Upper lobe of left lung (tissue), 6 donors: ENCODE results near the gene PAN2. TPM values are rescaled to one million over a fixed set of nuclear protein-coding genes. Genes with fewer than 3 reads are reported as not detected.
A peak's percentile ranks its signal among the peaks of the same experiment; 100 is the strongest.

Source experiments
- ATAC-seq, 2 donors: fragments of 200-7000 bp; cut with Tn5 transposase; one replicate each; pipeline ENCODE4 v1.9.1; 2022; ENCODE audit warnings: mild to moderate bottlenecking in 2 of 2, moderate library complexity in 2 of 2; ENCODE audit not compliant: low FRiP score in 2 of 2
- DNase-seq, 2 donors: peaks; one replicate each; pipeline ENCODE4 v3.0.0-alpha.2; 2019 to 2020
- H3K27ac ChIP-seq, 4 donors: fragments of 200-600 bp; sonication (generic); one replicate each; pipeline ENCODE4 v1.5.1; 2016 to 2019
- H3K27me3 ChIP-seq, 4 donors: fragments of 200-600 bp; sonication (generic); one replicate each; pipeline ENCODE4 v1.5.1; 2017 to 2019
- H3K36me3 ChIP-seq, 4 donors: fragments of 200-600 bp; sonication (generic); one replicate each; pipeline ENCODE4 v1.5.1; 2016 to 2019
- H3K4me1 ChIP-seq, 4 donors: fragments of 200-600 bp; sonication (generic); one replicate each; pipeline ENCODE4 v1.5.1; 2018 to 2019
- H3K4me3 ChIP-seq, 4 donors: fragments of 200-600 bp; sonication (generic); one replicate each; pipeline ENCODE4 v1.5.1; 2017 to 2019; ENCODE audit warnings: mild to moderate bottlenecking in 2 of 4, moderate library complexity in 1 of 4
- H3K9me3 ChIP-seq, 4 donors: fragments of 200-600 bp; sonication (generic); one replicate each; pipeline ENCODE4 v1.5.1; 2018 to 2019
- EP300 ChIP-seq, 4 donors: sonication (generic); formaldehyde crosslinking; IDR thresholded peaks; one replicate each; pipeline ENCODE4 v1.5.1; 2017; ENCODE audit warnings: antibody characterized with exemption in 4 of 4, control low read depth in 2 of 4
- POLR2A ChIP-seq, 4 donors: fragments of 450-650 bp; IDR thresholded peaks; one replicate each; pipeline ENCODE4 v1.5.1; 2016 to 2017; ENCODE audit warnings: antibody characterized with exemption in 4 of 4, mild to moderate bottlenecking in 2 of 4
- POLR2AphosphoS5 ChIP-seq, 2 donors: sonication (generic); formaldehyde crosslinking; IDR thresholded peaks; one replicate each; pipeline ENCODE4 v1.5.1; 2017; ENCODE audit warnings: antibody characterized with exemption in 2 of 2
- WGBS, 2 donors: methylation state at CpG; one replicate each; pipeline ENCODE4 v1.1.5; 2017 to 2018; 5-methylcytosine and 5-hydroxymethylcytosine counted together
- total RNA-seq, 6 donors: library from RNA; depleted of rRNA in 4 of 6; stranded (reverse); fragments of >200 nt in 4 of 6; gene quantifications; one replicate each; pipeline versions ENCODE4 v1.1.0 to v1.2.1, GENCODE V29; 2016 to 2021
- TF ChIP-seq, protein P1 (sequence below), 6 experiments: fragments of 450-650 bp in 4 of 6; fragments of 200-600 bp in 2 of 6; sonication (generic) in 2 of 6; IDR thresholded peaks; one replicate each; pipeline ENCODE4 v1.5.1; 2016 to 2019; ENCODE audit warnings: antibody characterized with exemption in 6 of 6
- donor health status: DM: no; HTN: no; CAD: no; lungs with moderate emphysema.
- donor health status: DM: no; HTN: yes; CAD: no; lungs with severe emphysema.

Gene PAN2
- total RNA-seq, 6 donors from 2014 or later, result 19.5 to 227 (median 74.4) TPM

DNA sequence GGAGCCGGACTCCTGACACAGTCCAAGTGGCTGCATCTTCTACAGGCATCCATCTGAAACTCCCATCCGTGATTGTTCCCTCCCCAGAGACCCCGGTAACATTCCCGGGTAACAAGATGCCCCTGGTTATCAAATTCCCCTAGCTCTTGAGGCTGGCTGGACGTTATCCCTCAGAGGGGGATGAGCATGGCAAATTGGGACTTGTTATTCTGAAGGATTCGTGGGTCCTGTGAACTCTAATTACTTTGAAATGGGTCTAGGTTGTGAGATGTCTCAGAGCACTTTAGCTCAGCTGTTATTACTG lies 642 bp upstream of the PAN2 start:
- H3K36me3 ChIP-seq, result no peaks in the 10 kb centered on the region
- no peaks in the 10 kb centered on the region for H3K27me3 ChIP-seq
- H3K4me1 ChIP-seq, result peaks cover 19 to 25% (median 20%) of the 10 kb centered on the region in 4 donors
- no peaks in the 10 kb centered on the region for H3K9me3 ChIP-seq
- TF ChIP-seq POLR2A (IDR thresholded peaks at IDR 0.05), result no peak
- TF ChIP-seq EP300 (IDR thresholded peaks at IDR 0.05), result no peak
- no peak for TF ChIP-seq POLR2AphosphoS5 (IDR thresholded peaks at IDR 0.05)
- TF ChIP-seq, protein P1, sequence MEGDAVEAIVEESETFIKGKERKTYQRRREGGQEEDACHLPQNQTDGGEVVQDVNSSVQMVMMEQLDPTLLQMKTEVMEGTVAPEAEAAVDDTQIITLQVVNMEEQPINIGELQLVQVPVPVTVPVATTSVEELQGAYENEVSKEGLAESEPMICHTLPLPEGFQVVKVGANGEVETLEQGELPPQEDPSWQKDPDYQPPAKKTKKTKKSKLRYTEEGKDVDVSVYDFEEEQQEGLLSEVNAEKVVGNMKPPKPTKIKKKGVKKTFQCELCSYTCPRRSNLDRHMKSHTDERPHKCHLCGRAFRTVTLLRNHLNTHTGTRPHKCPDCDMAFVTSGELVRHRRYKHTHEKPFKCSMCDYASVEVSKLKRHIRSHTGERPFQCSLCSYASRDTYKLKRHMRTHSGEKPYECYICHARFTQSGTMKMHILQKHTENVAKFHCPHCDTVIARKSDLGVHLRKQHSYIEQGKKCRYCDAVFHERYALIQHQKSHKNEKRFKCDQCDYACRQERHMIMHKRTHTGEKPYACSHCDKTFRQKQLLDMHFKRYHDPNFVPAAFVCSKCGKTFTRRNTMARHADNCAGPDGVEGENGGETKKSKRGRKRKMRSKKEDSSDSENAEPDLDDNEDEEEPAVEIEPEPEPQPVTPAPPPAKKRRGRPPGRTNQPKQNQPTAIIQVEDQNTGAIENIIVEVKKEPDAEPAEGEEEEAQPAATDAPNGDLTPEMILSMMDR (IDR thresholded peaks at IDR 0.05), result no peak
- ATAC-seq (peak in 1 of 2 donors; percentile 1), DNase-seq (no peak)
- WGBS, 2 donors, result 0 to 10% methylated on average over 3 to 6 of the region's 6 CpGs
- H3K27ac ChIP-seq, result peak overlapping the region; percentile 93 to 98 (median 96)
- peak overlapping the region; percentile 60 to 69 (median 62) for H3K4me3 ChIP-seq

DNA sequence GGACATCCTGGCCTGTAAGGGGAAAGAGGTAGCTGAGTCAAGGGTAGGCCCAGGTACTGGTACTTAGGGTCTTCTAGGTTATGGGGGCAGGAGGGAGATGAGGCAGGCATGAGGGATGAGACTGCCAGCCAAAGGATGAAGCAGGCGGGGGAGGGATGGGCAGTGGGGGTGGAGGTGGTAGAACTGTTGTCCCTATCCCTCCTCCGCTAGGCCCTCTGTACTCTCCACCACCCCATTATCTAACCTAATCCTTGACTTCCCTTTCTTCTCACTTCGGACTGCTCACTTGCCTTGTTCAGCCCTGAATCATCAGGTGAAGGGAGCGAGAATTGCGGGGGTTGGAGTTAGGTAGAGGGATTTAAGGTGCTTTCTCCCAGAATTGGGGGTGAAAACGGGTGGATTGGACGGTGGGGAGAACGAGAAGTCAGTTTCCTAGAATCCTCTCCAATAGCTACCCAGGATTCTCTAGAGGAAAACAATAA lies 562 bp downstream of the PAN2 start:
- Histone ChIP-seq H3K4me3 (peak overlapping the region; percentile 60 to 69 (median 62)), H3K36me3 (peaks cover 0 to 2% (median under 1%) of the 10 kb centered on the region in 4 donors), H3K27ac (peak overlapping the region; percentile 93 to 98 (median 96)), H3K27me3 (no peaks in the 10 kb centered on the region), H3K9me3 (no peaks in the 10 kb centered on the region), H3K4me1 (peaks cover 11 to 18% (median 11%) of the 10 kb centered on the region in 4 donors)
- 8 to 21% methylated on average over 7 to 8 of the region's 8 CpGs for WGBS, 2 donors
- ATAC-seq (peak in 1 of 2 donors; percentile 12), DNase-seq (no peak)
- TF ChIP-seq, protein P1 (IDR thresholded peaks at IDR 0.05), result no peak
- no peak for TF ChIP-seq POLR2A (IDR thresholded peaks at IDR 0.05)
- TF ChIP-seq EP300 (IDR thresholded peaks at IDR 0.05), result no peak
- TF ChIP-seq POLR2AphosphoS5 (IDR thresholded peaks at IDR 0.05), result no peak

DNA sequence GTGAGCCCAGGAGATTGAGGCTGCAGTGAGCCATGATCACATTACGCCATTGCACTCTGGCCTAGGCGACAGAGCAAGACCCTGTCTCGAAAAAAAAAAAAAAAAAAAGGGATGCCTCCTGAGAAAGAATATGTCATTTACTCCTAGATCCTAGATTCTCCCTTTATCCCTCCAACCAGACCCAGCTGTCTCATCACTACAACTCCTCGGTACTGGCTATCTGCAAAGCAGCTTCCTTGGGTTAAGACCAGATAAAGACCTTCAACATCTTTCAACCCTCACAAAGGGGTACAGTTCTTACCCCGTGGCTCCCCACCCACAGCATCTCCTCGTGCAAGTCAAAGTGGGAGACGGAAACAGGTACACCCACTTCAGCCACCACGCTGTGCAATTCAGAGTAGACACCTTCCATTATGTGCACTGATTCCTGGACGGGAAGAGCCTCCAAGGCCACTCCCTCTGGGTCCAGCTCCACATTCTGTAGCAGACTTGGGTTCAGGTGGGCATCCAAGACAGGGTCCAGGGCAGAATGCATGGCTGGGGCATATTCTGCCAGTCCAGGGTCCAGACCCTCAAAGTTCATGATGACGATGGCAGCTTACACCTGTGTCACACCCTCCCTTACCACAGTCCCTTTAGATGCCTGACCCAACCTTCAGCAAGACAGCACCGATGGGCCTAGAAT lies 1.1 kb downstream of the PAN2 start:
- Histone ChIP-seq H3K27me3 (no peaks in the 10 kb centered on the region), H3K4me1 (peaks cover 6 to 15% (median 11%) of the 10 kb centered on the region in 4 donors), H3K4me3 (peak overlapping the region in 3 of 4 donors; percentile 60 to 69 (median 62)), H3K9me3 (no peaks in the 10 kb centered on the region), H3K27ac (peak overlapping the region; percentile 93 to 98 (median 96)), H3K36me3 (peaks cover 0 to 8% (median 6%) of the 10 kb centered on the region in 4 donors)
- TF ChIP-seq, protein P1 (IDR thresholded peaks at IDR 0.05), result no peak
- TF ChIP-seq POLR2A (IDR thresholded peaks at IDR 0.05) (no peak), POLR2AphosphoS5 (IDR thresholded peaks at IDR 0.05) (no peak)
- no peak for ATAC-seq
- 93 to 94% methylated on average over 11 of the region's 11 CpGs for WGBS, 2 donors
- no peak for DNase-seq

DNA sequence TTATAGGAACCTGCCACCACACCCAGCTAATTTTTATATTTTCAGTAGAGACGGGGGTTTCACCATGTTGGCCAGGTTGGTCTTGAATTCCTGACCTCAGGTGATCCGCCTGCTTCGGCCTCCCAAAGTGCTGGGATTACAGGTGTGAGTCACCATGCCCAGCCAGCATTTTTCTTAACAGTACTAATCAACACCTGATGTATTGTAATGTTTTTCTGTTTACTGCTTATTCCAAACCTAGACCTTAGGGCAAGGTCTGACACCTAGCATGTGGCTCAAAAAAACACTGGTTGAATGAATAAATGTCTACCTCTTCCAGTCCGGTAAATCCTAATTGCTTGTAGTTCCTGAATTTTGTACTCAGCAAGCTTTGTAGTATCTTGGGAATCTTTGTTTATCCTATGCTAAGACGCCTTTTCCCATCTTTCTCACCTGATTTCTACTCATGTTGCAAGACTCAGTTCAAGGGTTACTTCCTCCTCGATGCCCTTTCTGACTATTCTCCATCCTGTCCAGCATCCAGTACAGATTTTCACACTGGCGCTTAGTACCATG lies 2.8 kb downstream of the PAN2 start:
- TF ChIP-seq POLR2AphosphoS5 (IDR thresholded peaks at IDR 0.05) (no peak), EP300 (IDR thresholded peaks at IDR 0.05) (no peak)
- TF ChIP-seq, protein P1 (IDR thresholded peaks at IDR 0.05), result no peak
- WGBS, 2 donors, result 91 to 96% methylated on average over 7 of the region's 7 CpGs
- H3K27me3 ChIP-seq, result no peaks in the 10 kb centered on the region
- ATAC-seq (no peak), DNase-seq (no peak)
- H3K27ac ChIP-seq, result no peak overlapping the region
- H3K4me1 ChIP-seq, result peaks cover 6 to 15% (median 11%) of the 10 kb centered on the region in 4 donors
- peaks cover 7 to 25% (median 23%) of the 10 kb centered on the region in 4 donors for H3K36me3 ChIP-seq
- H3K9me3 ChIP-seq, result no peaks in the 10 kb centered on the region
- H3K4me3 ChIP-seq, result no peak overlapping the region
